ENCODE measurements around the gene KCNV2. TPM values are rescaled to one million over a fixed set of nuclear protein-coding genes. Genes with fewer than 3 reads are reported as not detected.
A peak's percentile ranks its signal among the peaks of the same experiment; 100 is the strongest.
"Not testable (repeated sequence)": the region's sequence is repeated elsewhere in the genome, so short reads cannot be mapped to it uniquely, and the experiment has no call there.

KCNV2 gene
- total RNA-seq (2014; rRNA removed; shearing (Covaris generic)), result not detected in 2 replicates

DNA sequence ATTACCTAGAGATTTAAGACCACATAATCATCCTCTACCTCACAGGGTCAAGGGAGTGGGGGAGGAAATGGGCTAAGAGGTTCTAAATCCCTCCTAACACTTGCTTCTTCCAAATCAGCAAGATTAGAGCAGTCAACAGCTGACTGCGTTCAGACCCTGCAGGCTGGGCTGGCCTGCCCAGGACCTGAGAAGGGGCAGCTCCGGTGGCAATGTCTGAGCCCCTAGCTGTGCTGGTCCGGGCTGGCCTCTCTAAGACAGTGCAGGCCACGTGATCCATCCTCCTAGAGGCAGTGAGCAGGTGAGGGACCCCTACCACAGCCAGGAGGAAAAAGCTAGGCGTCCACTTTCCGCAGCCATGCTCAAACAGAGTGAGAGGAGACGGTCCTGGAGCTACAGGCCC, at the start of gene KCNV2:
KCNV2 (plus strand) TSS at position 126 of the 400 bp plus-strand sequence; CDS start at position 356, 230 bp downstream.
- DNase-seq (ENCODE audit: low spot score), result no peak
- in situ Hi-C loops (cut with HindIII; ENCODE audit: low sequenced_read_pairs), result no loop called here

DNA sequence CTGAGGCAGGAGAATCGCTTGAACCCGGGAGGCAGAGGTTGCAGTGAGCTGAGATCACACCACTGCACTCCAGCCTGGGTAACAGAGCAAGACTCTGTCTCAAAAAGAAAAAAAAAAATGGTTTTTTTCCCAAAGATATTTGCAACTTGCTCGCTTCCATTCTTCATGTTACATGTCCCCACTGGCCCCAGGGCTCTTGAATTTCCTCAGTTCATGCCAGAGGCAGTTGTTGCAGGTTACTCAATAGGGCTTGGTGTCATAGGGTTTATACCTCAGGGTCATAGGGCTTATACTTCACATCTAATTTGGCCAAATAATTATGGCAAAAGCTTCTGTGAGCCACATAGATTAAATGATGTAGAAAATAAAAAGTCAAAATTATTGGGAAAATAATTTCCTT, 44.1 kb upstream of the KCNV2 start:
- DNase-seq (ENCODE audit: low spot score), result no peak
- in situ Hi-C loops (cut with HindIII; ENCODE audit: low sequenced_read_pairs), result no loop called here

DNA sequence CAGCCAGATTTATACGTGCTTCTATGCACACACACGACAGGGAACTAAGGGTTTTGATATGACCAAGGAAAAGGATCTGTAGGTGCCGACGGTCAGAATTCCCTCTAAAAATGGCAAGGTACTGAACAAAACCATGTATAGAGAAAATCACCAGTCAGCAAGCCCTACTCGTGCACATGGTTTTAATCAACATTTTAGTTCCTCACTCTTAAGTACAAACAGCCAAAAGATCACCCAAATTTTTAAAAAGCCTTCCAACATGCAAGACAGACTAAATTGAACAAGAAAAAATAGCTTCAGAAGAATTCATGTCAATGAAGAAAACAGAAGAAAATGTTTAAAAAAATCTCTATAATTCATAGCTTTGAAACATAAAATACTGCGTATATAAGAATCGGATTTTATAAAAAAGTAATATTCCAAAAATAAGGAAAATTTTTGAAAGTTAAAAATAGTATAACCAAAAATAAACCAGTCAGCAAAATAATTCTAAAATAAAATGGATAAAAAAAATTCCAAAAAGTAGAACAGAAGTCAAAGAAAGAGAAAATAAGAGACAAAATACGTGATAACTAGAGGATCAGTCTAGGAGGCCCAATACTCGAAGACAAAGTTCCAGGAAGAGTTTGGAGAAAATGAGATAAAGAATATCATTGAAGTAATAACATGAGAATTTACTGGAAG, 43.0 kb upstream of the KCNV2 start:
- DNase-seq (ENCODE audit: low spot score), result no peak
- in situ Hi-C loops (cut with HindIII; ENCODE audit: low sequenced_read_pairs), result no loop called here

- DNase-seq (ENCODE audit: low spot score), result no peak
- in situ Hi-C loops (cut with HindIII; ENCODE audit: low sequenced_read_pairs), result no loop called here
These were observed 41.5 kb upstream of the KCNV2 start for GRCh38 chr9:2675834-2676233.

DNA sequence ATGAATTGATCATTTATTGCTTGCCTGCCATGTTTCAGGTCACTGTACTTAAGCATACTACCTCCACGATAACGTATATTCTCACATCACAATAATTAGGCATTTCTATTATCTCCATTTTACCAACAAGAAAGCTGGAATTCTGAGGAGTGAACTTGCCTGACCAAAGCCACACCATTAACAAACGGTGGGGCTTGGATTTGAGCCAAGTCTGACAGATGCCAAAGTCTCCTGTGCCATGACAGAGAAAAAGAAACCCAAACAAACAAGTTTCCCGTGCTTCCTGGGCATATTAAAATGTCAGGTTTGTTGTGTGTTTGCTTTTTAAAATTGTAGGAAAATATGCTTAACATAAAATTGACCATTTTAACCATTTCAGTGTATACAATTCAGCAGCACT, 40.8 kb upstream of the KCNV2 start:
- in situ Hi-C loops (cut with HindIII; ENCODE audit: low sequenced_read_pairs), result no loop called here

DNA sequence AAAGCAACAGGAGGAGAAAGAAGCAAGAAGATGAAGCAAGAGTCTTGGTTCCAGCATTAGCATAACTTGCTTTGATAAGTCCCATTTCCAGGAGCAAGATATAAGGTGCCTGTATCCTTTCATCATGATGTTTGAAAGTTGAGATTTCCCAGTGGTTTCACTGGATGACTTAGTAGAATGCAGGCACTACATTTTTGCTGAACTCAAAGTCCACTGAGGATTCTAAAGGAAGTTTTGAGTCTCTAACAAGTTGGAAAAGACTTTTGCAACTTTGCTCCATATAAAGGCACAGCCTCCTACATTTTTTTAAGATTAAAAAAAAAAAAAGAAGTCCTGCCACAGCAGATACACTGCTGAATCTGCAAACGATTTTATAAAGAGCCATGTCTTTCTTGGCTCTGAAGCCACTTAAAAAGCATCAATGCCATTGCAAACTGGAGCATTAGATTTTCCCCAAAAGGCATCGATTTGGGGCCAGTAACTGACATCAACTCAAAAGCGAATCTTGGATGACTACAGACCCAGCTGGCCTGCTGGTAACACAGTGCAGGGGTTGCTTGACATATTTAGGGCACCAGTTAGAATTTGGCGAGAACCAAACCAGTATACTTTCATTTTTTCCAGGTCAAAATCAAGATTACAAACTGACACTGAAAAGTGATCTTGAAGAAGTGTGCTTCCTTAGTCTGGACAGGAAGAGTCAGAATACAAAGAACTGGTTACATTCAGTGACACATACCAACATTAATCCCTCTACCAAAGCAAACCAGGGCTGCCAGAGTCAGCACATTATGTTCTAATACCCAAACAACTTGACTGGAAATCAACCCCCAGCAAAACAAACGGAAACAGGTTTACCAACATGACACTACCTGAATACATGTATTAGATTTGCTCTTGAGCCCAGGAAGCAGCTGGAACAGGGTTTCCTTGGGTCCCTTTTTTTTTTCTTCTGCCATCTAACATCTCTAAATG, 39.1 kb upstream of the KCNV2 start:
- in situ Hi-C loops (cut with HindIII; ENCODE audit: low sequenced_read_pairs), result no loop called here
- DNase-seq (ENCODE audit: low spot score), result no peak

More for the DNA sequence above, 40.8 kb upstream of the KCNV2 start:
- DNase-seq (ENCODE audit: low spot score), result peak; percentile 27

DNA sequence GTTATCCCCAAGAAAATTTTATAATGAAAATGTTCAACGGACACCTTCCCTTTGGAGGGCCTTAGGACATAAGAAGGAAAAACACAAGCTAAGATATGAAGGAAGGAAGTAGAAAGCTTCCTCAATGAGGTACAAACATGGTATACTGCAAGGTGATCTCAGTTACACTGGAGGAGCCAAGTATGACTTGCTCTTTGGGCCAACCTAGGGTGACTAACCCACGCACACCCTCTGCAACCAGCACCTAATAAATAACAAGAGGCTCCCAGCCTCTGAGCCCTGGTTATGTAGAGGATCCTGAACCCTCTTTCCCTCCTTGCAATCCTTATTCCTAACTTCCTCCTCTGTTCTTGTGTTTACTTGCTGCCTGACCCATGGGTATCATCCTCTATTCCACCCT, 38.3 kb upstream of the KCNV2 start:
- in situ Hi-C loops (cut with HindIII; ENCODE audit: low sequenced_read_pairs), result no loop called here
- no peak for DNase-seq (ENCODE audit: low spot score)

GRCh38 chr9:2681981-2682380, 35.3 kb upstream of the KCNV2 start:
- in situ Hi-C loops (cut with HindIII; ENCODE audit: low sequenced_read_pairs), result no loop called here
- DNase-seq (ENCODE audit: low spot score), result no peak

DNA sequence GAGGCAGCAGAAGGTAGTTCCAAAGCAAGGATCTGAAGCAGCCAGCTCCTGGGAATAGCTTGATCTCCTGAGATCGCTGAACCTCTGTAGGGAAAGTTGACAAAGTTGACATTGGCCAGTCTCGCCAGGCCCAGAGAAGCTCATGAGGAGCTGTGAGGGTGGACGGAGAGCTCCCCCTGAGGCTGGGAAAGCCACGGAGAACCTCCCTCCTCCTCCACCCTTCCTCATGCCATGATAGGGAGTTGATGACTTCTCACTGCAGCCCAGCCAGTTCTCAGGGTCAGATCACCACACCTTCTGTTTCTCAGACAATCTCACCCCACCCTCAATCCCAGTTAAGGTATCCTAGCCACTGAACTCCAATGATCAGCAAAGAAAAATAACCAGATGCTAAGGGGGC, 30.4 kb upstream of the KCNV2 start:
- no peak for DNase-seq (ENCODE audit: low spot score)
- in situ Hi-C loops (cut with HindIII; ENCODE audit: low sequenced_read_pairs), result no loop called here

DNA sequence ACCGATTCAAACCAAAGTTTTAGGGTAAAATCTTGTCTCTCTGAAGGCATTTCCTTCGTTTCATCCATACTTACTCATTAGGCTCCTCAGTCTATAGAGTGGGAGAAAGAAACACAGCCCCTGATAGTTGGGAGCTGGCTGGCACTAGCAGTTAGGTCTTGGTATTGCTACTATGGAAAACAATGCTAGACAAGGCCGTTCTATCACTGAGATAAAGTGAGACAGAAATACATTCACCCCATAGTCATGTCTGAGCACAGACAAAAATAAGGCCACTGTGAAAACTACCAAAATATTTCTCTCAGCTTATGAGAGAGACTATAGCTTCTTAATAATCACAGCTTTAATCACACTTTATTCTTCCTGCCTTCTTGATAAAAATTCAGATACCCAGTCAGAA, 28.7 kb upstream of the KCNV2 start:
- in situ Hi-C loops (cut with HindIII; ENCODE audit: low sequenced_read_pairs), result no loop called here
- DNase-seq (ENCODE audit: low spot score), result no peak

DNA sequence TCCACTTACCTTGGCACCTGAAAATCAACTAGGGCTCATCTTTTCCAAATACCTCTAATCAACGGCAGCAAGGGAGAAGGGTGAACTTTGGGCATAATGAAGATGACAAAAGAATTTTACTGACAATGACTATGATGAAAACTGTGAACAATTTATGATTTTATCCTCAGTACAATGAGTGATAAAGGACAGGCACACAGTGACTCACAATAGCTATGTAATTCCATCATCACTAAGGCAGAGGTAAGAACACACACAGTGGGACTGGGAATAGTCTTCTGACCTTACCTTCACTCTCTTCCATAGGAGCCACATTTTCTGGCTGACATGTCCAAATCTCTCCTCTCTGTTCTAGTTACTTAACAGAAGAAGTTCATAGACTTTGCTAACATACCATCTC, 26.1 kb upstream of the KCNV2 start:
- no peak for DNase-seq (ENCODE audit: low spot score)
- in situ Hi-C loops (cut with HindIII; ENCODE audit: low sequenced_read_pairs), result no loop called here

DNA sequence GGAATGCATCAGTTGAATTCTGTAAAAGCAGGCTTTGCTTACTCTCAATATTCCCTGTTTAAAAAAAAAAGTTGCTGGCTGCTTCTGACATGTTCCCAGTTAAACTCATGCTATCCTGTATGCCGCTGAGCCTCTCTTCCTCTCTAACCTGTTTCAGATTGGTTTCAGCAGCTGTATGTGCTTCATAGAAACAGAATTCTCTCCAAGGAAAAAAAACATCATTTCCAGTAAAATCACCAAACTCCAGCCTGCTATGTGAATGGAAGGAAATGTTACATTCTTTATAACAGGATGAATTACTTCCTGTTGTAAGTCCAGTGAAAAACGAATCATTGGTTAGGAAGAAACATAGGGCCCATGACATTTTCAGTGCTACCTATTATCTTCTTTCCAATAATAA, 25.7 kb upstream of the KCNV2 start:
- in situ Hi-C loops (cut with HindIII; ENCODE audit: low sequenced_read_pairs), result no loop called here
- no peak for DNase-seq (ENCODE audit: low spot score)

GRCh38 chr9:2693056-2693455, 24.3 kb upstream of the KCNV2 start:
- DNase-seq (ENCODE audit: low spot score), result no peak
- in situ Hi-C loops (cut with HindIII; ENCODE audit: low sequenced_read_pairs), result no loop called here

GRCh38 chr9:2697492-2697891, 19.8 kb upstream of the KCNV2 start:
- in situ Hi-C loops (cut with HindIII; ENCODE audit: low sequenced_read_pairs), result no loop called here

DNA sequence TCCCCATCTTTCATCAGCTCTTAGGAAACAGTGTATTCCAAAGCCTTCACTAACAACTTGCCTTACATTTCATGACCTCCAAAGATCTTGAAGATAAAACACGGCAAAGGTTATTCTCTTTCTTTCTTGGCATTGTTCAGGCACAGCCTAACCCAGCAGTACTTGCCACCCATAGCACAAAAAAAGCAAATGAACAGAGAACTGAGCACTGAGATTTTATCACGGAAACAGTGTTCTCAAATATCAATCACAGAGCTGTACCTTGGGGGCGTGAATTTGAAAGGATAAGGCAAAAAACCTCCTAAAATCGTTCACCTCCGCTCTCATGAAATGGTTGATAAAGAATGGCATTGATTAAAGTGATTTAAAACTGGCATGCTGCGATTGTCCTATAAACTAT, 16.9 kb upstream of the KCNV2 start:
- no peak for DNase-seq (ENCODE audit: low spot score)
- in situ Hi-C loops (cut with HindIII; ENCODE audit: low sequenced_read_pairs), result no loop called here

More at GRCh38 chr9:2697492-2697891, 19.8 kb upstream of the KCNV2 start:
- DNase-seq (ENCODE audit: low spot score), result no peak

- DNase-seq (ENCODE audit: low spot score), result no peak
- in situ Hi-C loops (cut with HindIII; ENCODE audit: low sequenced_read_pairs), result no loop called here
These were observed 16.3 kb upstream of the KCNV2 start for GRCh38 chr9:2700909-2701550.

- no peak for DNase-seq (ENCODE audit: low spot score)
- in situ Hi-C loops (cut with HindIII; ENCODE audit: low sequenced_read_pairs), result no loop called here
These were observed 12.8 kb upstream of the KCNV2 start for GRCh38 chr9:2704504-2704903.

GRCh38 chr9:2707256-2707655, 10.1 kb upstream of the KCNV2 start:
- in situ Hi-C loops (cut with HindIII; ENCODE audit: low sequenced_read_pairs); DNase-seq (ENCODE audit: low spot score): not testable (repeated sequence)

- in situ Hi-C loops (cut with HindIII; ENCODE audit: low sequenced_read_pairs), result no loop called here
- peak; percentile 55 for DNase-seq (ENCODE audit: low spot score)
These were observed 7.6 kb upstream of the KCNV2 start for GRCh38 chr9:2709645-2710101.

DNA sequence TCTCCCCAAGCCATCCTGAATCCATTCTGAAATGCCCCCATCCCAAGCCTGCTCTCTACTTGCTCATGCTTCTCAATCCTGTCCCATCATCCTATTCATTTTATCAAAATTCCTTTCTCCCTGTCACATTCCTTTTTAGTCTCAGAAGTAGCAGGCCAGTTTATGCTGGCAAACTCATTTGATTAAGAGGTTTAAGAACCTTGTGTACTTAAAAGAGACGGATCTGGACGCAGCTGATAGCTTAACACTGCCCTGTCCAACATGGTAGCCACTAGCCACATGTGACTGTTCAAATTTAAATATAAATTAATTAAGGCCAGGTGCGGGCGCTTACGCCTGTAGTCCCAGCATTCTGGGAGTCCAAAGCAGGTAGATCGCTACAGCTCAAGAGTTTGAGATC, 5.6 kb upstream of the KCNV2 start:
- in situ Hi-C loops (cut with HindIII; ENCODE audit: low sequenced_read_pairs), result no loop called here

More for the DNA sequence above, 5.6 kb upstream of the KCNV2 start:
- no peak for DNase-seq (ENCODE audit: low spot score)
